ENCODE measurements around the gene FEZ2. TPM values are rescaled to one million over a fixed set of nuclear protein-coding genes. Genes with fewer than 3 reads are reported as not detected.

FEZ2 gene
- total RNA-seq, 1 experiment from 2014 or later = 14.8 TPM

GRCh38 chr2:36512705-36513104 is 85.3 kb downstream of the FEZ2 start:
- Histone ChIP-seq H3K36me3 (ENCODE audit: control insufficient read depth in 1 of 2, insufficient read depth in 2 of 2, low read length in 2 of 2) (peaks cover 0 to 21% of the 10 kb centered on the region in 2 experiments; a peak in 1 of 4 replicates), H3K9me3 (ENCODE audit: control insufficient read depth in 1 of 2, insufficient read depth in 1 of 2, low read depth in 1 of 2, low read length in 2 of 2) (no peaks in the 10 kb centered on the region), H3K27me3 (ENCODE audit: insufficient read depth, low read length) (no peaks in the 10 kb centered on the region), H3K9ac (ENCODE audit: low read length) (no peak overlapping the region), H2AFZ (ENCODE audit: low read depth, low read length, poor library complexity, severe bottlenecking) (no peak overlapping the region), H3K79me2 (ENCODE audit: insufficient read depth, low read length) (no peaks in the 10 kb centered on the region), H4K20me1 (ENCODE audit: insufficient read depth) (no peaks in the 10 kb centered on the region), H3K4me3 (replicated peaks in 1 of 2; ENCODE audit: low read depth in 1 of 2, low read length in 2 of 2) (no peak overlapping the region), H3K27ac (ENCODE audit: low read depth, low read length) (no peak overlapping the region), H3K4me1 (ENCODE audit: control insufficient read depth in 1 of 2, insufficient read depth in 2 of 2, low read length in 2 of 2) (no peaks in the 10 kb centered on the region), H3K4me2 (ENCODE audit: low read length) (no peak overlapping the region), H3K9me2 (ENCODE audit: insufficient read depth) (no peaks in the 10 kb centered on the region)
- TF ChIP-seq RAD21 (IDR thresholded peaks at IDR 0.05; ENCODE audit: low read depth) (no peak), EZH2phosphoT487 (IDR thresholded peaks at IDR 0.05; ENCODE audit: borderline replicate concordance) (no peak), MAX (IDR thresholded peaks at IDR 0.05) (no peak), FOSL1 (IDR thresholded peaks at IDR 0.05; ENCODE audit: low read depth) (no peak), ZNF274 (IDR thresholded peaks at IDR 0.05; ENCODE audit: low read depth, low read length) (no peak), CBX3 (IDR thresholded peaks at IDR 0.05; ENCODE audit: low read depth) (no peak), ZFX (IDR thresholded peaks at IDR 0.05) (no peak), EZH2 (IDR thresholded peaks at IDR 0.05) (no peak), CTCF (IDR thresholded peaks at IDR 0.05 in 2 of 3, conservative IDR thresholded peaks at IDR 0.05 in 1 of 3; ENCODE audit: borderline replicate concordance in 1 of 3, insufficient read depth in 1 of 3, low read depth in 2 of 3, low read length in 2 of 3) (no peak), SP1 (IDR thresholded peaks at IDR 0.05; ENCODE audit: low read depth) (no peak), YY1 (IDR thresholded peaks at IDR 0.05; ENCODE audit: extremely low read depth, insufficient replicate concordance, low read depth, low read length) (no peak)
- ChIA-PET CTCF (no interaction called here), RAD21 (ENCODE audit: low non-redundant PET in 1 of 2, low total read pairs in 2 of 2, uncharacterized antibody in 2 of 2, unreplicated experiment in 2 of 2) (no interaction called here), POLR2A (no interaction called here)
- BruUV-seq (replicated peaks) = no TSS peak
- intact Hi-C loops (cut with micrococcal nuclease) = no loop called here
- no peak for DNase-seq (ENCODE audit: low read depth, low spot score)
- ATAC-seq = no peak
